ENCODE measurements around the gene ACVR2A.

Gene ACVR2A

DNA sequence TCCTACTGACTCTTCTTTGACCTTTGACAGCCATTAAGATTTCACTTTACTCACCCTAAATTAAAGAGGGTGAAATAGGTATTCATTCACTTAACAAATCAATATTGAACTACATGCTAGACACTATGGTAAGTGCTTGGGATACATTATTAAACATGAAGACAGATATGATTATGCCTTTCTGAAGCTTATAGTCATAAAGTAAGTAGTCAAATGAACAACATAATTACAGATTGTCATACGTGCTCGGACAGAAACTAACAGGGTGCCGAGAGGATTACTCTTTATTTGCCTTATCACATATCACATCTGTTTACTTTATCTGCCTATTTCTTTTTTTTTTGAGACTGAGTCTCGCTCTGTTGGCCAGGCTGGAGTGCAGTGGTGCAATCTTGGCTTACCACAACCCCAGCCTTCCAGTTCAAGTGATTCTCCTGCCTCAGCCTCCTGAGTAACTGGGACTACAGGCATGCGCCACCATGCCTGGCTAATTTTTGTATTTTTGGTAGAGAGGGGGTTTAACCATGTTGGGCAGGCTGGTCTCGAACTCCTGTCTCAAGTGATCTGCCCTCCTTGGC, 9.8 kb downstream of the ACVR2A start:
- DNase-seq (ENCODE audit: low read depth), result no peak

DNA sequence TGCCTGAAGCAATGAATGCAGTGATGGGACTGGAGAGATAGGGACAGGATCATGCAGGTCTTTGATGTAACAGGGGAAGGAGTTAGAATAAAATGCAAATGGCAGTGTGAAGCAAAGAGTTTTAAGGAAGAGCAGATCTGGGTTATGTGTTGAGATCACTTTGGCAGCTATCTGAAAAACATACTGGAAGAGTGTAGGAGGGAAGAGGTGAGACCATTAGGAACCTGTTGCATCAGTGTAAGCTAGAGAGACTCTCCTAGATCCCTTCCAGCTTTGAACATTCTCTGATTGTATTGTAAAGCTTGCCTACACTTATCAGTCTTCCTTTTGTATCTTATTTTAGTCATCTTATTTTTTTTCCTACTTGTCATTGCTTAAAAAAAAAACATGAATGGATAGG, 10.5 kb downstream of the ACVR2A start:
- H3K4me3 ChIP-seq (ENCODE audit: low read depth, low read length), result no peak overlapping the region
- in situ Hi-C loops (cut with HindIII; ENCODE audit: low sequenced_read_pairs), result no loop called here
- DNase-seq (ENCODE audit: low read depth), result no peak
- TF ChIP-seq CTCF (IDR thresholded peaks at IDR 0.05; ENCODE audit: low read depth, low read length, missing control alignments), result no peak

More for the DNA sequence above, 9.8 kb downstream of the ACVR2A start:
- H3K4me3 ChIP-seq (ENCODE audit: low read depth, low read length), result no peak overlapping the region
- no peak for TF ChIP-seq CTCF (IDR thresholded peaks at IDR 0.05; ENCODE audit: low read depth, low read length, missing control alignments)
- in situ Hi-C loops (cut with HindIII; ENCODE audit: low sequenced_read_pairs), result no loop called here

DNA sequence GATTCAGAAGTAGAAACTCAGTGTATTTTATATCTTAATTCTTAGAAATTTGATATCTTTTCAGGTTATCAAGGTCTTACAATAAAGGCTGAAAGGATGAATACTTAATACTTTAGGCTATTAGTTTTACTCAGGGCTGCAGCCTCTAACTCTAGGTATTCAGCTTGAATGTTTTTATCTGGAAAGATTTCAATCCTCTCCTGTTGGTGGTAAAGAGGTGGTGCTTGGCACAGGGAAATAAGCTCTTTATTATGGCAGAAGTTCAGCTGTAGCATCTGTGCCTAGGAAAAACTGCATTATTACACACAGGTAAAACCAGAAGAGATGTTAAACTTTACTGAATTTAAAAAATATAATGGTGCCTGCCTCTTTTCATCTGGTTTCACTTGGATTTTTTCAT, 11.1 kb downstream of the ACVR2A start:
- DNase-seq (ENCODE audit: low read depth), result no peak
- in situ Hi-C loops (cut with HindIII; ENCODE audit: low sequenced_read_pairs), result no loop called here
- no peak overlapping the region for H3K4me3 ChIP-seq (ENCODE audit: low read depth, low read length)
- no peak for TF ChIP-seq CTCF (IDR thresholded peaks at IDR 0.05; ENCODE audit: low read depth, low read length, missing control alignments)

GRCh38 chr2:147860009-147860408, 15.2 kb downstream of the ACVR2A start:
- no peak for DNase-seq (ENCODE audit: low read depth)
- in situ Hi-C loops (cut with HindIII; ENCODE audit: low sequenced_read_pairs), result no loop called here
- TF ChIP-seq CTCF (IDR thresholded peaks at IDR 0.05; ENCODE audit: low read depth, low read length, missing control alignments), result no peak
- H3K4me3 ChIP-seq (ENCODE audit: low read depth, low read length), result no peak overlapping the region

GRCh38 chr2:147862859-147863516, 18.2 kb downstream of the ACVR2A start:
- DNase-seq (ENCODE audit: low read depth), result no peak
- in situ Hi-C loops (cut with HindIII; ENCODE audit: low sequenced_read_pairs), result no loop called here
- no peak for TF ChIP-seq CTCF (IDR thresholded peaks at IDR 0.05; ENCODE audit: low read depth, low read length, missing control alignments)
- no peak overlapping the region for H3K4me3 ChIP-seq (ENCODE audit: low read depth, low read length)

GRCh38 chr2:147863835-147864234, 19.0 kb downstream of the ACVR2A start:
- no peak overlapping the region for H3K4me3 ChIP-seq (ENCODE audit: low read depth, low read length)
- no peak for DNase-seq (ENCODE audit: low read depth)
- TF ChIP-seq CTCF (IDR thresholded peaks at IDR 0.05; ENCODE audit: low read depth, low read length, missing control alignments), result no peak
- in situ Hi-C loops (cut with HindIII; ENCODE audit: low sequenced_read_pairs), result no loop called here

Measured in astrocyte of the cerebellum (primary cell).